HEK293T (cell line): Measurements from ENCODE around the gene GFI1.

Experiments used
- ARNT ChIP-seq: fragments of 450-650 bp; IDR thresholded peaks from 2 replicates; pipeline ENCODE4 v1.6.1; 2017; ENCODE audit warnings: mild to moderate bottlenecking
- BHLHE40 ChIP-seq: fragments of 450-650 bp; IDR thresholded peaks from 2 replicates; pipeline ENCODE4 v1.6.1; 2016; ENCODE audit warnings: mild to moderate bottlenecking, moderate library complexity, borderline replicate concordance
- CTBP1 ChIP-seq: fragments of 450-650 bp; IDR thresholded peaks from 2 replicates; pipeline ENCODE4 v1.6.1; 2016; ENCODE audit warnings: borderline replicate concordance
- ELF4 ChIP-seq: fragments of 450-650 bp; IDR thresholded peaks from 2 replicates; pipeline ENCODE4 v1.6.1; 2017; ENCODE audit warnings: antibody characterized with exemption
- FOXA1 ChIP-seq: fragments of 450-650 bp; IDR thresholded peaks from 2 replicates; pipeline ENCODE4 v1.6.1; 2016; ENCODE audit warnings: mild to moderate bottlenecking
- FOXK2 ChIP-seq: fragments of 450-650 bp; IDR thresholded peaks from 2 replicates; pipeline ENCODE4 v1.6.1; 2016; ENCODE audit warnings: mild to moderate bottlenecking
- FOXM1 ChIP-seq: fragments of 450-650 bp; IDR thresholded peaks from 2 replicates; pipeline ENCODE4 v1.6.1; 2017; ENCODE audit warnings: mild to moderate bottlenecking, borderline replicate concordance
- HDGF ChIP-seq: fragments of 450-650 bp; IDR thresholded peaks from 2 replicates; pipeline ENCODE4 v1.6.1; 2017; ENCODE audit warnings: antibody characterized with exemption, borderline replicate concordance
- LEF1 ChIP-seq: fragments of 450-650 bp; IDR thresholded peaks from 2 replicates; pipeline ENCODE4 v1.6.1; 2017; ENCODE audit warnings: mild to moderate bottlenecking, borderline replicate concordance
- NFRKB ChIP-seq: fragments of 450-650 bp; IDR thresholded peaks from 2 replicates; pipeline ENCODE4 v1.6.1; 2016; ENCODE audit warnings: mild to moderate bottlenecking, moderate library complexity
- SP1 ChIP-seq: fragments of 450-650 bp; IDR thresholded peaks from 2 replicates; pipeline ENCODE4 v1.6.1; 2017
- SUZ12 ChIP-seq: fragments of 450-650 bp; IDR thresholded peaks from 2 replicates; pipeline ENCODE4 v1.6.1; 2016; ENCODE audit warnings: mild to moderate bottlenecking
- TARDBP ChIP-seq: fragments of 450-650 bp; IDR thresholded peaks from 2 replicates; pipeline ENCODE4 v1.6.1; 2016
- TF ChIP-seq, protein P1 (sequence below): fragments of 450-650 bp; IDR thresholded peaks from 2 replicates; pipeline ENCODE4 v1.6.1; 2016

DNA sequence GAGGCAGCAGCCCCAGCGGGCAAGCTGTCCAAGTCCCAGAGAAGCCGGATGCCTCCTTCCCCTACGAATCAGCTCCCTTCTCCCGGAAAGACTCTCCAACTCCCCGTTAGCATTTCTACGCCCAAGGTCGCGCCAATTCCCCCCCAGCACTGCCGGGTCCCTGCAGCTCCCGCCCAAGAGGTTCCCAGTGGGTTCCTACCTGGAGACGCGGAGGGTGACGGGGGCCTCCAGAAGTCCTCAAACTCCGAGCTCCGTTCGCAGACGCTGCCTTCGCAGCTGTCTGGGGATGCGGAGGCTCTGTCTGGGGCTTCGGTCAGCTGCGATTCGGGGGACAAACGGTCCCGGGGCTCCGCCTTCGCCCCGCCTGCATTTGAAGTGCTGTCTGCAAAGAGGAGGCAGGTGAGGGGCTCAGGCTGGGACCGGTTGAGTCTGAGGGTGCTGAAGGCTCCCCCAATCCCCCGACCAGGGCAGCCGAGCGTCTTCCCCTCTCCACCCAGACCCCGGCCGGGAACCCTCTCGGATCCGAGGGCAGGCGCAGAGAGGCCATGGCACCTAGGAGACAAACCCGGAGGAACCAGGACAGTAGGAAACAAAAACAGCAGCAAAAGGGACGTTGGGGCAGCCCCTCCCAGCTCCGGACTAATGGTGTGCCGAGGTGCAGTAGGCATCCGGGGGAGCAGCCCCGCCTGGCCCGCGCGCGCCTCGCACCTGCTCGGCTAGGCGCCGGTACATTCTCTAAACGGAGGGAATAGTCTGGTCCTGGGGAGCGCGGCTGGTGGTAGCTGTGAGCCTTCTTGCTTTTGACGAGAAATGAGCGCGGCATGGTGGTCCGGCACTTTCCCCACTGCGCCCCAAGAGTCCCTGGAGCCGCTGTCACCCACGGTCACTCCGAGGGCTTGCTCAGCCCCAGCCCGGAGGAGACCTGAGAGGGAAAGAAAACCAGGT is 3.8 kb downstream of the GFI1 start:
- no peak for TF ChIP-seq LEF1
- no peak for TF ChIP-seq ELF4
- TF ChIP-seq, protein P1, sequence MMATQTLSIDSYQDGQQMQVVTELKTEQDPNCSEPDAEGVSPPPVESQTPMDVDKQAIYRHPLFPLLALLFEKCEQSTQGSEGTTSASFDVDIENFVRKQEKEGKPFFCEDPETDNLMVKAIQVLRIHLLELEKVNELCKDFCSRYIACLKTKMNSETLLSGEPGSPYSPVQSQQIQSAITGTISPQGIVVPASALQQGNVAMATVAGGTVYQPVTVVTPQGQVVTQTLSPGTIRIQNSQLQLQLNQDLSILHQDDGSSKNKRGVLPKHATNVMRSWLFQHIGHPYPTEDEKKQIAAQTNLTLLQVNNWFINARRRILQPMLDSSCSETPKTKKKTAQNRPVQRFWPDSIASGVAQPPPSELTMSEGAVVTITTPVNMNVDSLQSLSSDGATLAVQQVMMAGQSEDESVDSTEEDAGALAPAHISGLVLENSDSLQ, result no peak
- no peak for TF ChIP-seq SUZ12
- TF ChIP-seq TARDBP, result no peak
- TF ChIP-seq SP1, result no peak
- TF ChIP-seq FOXM1, result no peak
- TF ChIP-seq ARNT, result no peak
- TF ChIP-seq FOXA1, result no peak
- no peak for TF ChIP-seq BHLHE40
- TF ChIP-seq NFRKB, result no peak
- no peak for TF ChIP-seq FOXK2
- no peak for TF ChIP-seq HDGF
- TF ChIP-seq CTBP1, result no peak
